22Rv1 (cell line): ENCODE measurements around the gene ARID1B.

Source experiments
- H3K27ac ChIP-seq: fragments of 450-650 bp; 2 replicates; pipeline ENCODE4 v1.5.1; 2017
- ZFX ChIP-seq: fragments of 450-650 bp; IDR thresholded peaks from 2 replicates; pipeline ENCODE4 v1.6.1; 2017; ENCODE audit warnings: antibody characterized with exemption, borderline replicate concordance
- TF ChIP-seq, protein P1 (sequence below): fragments of 450-650 bp; IDR thresholded peaks from 2 replicates; pipeline ENCODE4 v1.5.1; 2017; ENCODE audit warnings: mild to moderate bottlenecking

The ARID1B gene

DNA sequence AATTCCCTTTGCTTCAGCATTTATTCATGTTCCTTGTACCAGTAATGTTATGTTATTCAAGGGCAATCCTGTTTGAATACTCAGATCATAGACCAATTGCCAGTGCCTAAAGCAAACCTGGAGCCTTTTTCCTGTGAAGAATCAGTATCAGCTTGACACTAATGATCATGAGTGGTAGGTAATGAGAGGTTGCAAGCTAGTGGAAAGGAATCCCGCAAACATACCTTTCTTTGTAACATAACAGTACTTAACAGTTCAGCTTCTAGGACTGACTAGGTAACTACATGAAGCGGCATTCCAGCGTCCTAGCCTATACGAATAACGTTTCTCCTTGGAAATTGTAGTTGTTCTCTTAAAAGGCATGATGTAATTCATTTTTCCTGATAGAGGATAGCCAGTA is 292.4 kb downstream of the ARID1B start:
- TF ChIP-seq, protein P1, sequence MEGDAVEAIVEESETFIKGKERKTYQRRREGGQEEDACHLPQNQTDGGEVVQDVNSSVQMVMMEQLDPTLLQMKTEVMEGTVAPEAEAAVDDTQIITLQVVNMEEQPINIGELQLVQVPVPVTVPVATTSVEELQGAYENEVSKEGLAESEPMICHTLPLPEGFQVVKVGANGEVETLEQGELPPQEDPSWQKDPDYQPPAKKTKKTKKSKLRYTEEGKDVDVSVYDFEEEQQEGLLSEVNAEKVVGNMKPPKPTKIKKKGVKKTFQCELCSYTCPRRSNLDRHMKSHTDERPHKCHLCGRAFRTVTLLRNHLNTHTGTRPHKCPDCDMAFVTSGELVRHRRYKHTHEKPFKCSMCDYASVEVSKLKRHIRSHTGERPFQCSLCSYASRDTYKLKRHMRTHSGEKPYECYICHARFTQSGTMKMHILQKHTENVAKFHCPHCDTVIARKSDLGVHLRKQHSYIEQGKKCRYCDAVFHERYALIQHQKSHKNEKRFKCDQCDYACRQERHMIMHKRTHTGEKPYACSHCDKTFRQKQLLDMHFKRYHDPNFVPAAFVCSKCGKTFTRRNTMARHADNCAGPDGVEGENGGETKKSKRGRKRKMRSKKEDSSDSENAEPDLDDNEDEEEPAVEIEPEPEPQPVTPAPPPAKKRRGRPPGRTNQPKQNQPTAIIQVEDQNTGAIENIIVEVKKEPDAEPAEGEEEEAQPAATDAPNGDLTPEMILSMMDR, result no peak
- no peak for TF ChIP-seq ZFX

DNA sequence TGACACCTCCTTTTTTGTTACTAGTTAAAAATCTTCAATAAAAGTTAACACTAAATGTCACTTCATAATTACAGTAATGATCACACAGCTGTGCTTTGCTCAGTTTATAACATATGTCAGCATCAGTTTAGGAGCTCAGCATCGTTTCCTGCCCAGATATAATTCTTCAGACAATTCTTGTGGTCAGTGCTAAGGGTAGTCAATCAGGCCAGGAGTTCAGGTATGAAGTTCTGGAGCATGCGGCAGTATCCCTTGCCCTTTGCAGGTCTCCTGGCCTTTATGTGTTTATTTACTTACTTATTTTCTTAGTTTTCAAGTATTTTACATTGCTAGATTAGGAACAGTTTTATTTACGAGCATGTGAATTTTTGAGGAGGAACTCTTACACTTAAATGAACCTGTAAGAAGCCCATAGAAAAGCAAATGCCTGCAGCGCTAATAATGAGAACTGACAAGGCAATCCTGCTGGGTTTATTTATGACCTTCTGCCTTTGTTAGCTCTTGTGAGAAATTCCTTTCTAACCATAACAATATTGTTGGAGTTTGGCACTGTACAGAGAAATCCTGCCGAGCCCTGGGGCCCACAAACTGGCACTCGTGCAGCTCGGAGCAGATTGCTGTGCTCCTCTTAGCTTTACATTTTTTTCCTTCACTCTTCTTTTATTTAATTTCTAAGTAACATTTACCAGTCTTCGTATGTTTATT is 293.4 kb downstream of the ARID1B start:
- TF ChIP-seq ZFX, result no peak
- TF ChIP-seq, protein P1, result no peak
- no peak overlapping the region for H3K27ac ChIP-seq

More for the DNA sequence above, 292.4 kb downstream of the ARID1B start:
- no peak overlapping the region for H3K27ac ChIP-seq

DNA sequence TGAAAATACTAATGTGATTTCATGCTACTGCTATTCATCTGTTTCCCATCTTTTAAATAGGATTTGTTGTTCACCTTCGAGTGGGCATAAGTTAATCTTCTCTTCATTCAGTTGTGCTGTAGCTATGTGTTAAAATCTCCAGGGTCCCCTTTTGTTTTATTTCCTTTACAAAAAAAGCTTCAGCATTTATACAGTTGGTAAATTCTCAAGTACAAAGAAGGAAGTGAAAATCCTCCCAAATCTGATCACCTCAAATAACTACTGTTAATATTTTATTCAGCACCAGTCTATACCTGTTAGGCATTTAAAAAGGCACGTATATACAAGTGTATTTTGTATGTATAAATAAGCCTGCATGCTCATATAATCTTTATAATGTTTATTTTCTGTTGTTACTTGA is 294.9 kb downstream of the ARID1B start:
- TF ChIP-seq, protein P1, result no peak
- no peak for TF ChIP-seq ZFX
- H3K27ac ChIP-seq, result no peak overlapping the region

DNA sequence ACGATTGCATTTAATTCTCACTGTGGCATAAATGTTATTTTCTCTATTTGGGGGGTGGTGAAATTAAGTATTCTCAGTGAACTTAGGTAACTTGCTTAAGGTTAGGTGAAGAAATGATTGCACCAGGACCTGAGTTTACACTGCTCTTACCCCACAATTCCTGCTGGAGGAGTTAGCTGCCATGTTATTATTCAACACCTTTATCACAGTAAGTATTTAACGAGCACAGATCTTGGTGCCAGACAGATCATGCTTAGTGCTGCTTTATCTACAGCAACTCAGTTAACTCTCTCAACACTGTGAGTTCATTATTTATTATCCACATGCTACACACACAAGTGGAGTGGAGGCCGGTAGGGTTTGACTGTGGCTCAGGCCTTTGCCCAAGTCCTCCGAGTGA is 296.4 kb downstream of the ARID1B start:
- H3K27ac ChIP-seq, result no peak overlapping the region
- TF ChIP-seq ZFX, result no peak
- TF ChIP-seq, protein P1, result no peak

DNA sequence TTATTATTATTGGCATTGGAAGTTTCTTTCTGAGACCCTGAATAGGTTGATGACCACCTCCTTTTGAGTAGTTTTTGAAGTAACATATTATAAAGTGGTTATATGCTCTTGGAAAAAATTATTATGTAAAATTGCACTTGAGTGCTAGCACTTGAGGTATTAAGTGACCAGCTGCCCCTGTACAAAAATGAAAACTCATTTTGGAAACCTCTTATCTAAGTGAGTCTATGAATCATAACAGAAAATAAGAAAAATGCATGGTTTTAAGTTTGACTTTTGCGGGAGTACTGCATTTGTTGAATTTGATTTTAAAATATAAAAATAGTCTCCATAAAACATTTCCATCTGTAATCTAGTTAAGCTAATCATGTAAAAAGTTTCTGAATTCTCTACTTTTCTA is 297.8 kb downstream of the ARID1B start:
- TF ChIP-seq, protein P1, result no peak
- no peak for TF ChIP-seq ZFX
- no peak overlapping the region for H3K27ac ChIP-seq

DNA sequence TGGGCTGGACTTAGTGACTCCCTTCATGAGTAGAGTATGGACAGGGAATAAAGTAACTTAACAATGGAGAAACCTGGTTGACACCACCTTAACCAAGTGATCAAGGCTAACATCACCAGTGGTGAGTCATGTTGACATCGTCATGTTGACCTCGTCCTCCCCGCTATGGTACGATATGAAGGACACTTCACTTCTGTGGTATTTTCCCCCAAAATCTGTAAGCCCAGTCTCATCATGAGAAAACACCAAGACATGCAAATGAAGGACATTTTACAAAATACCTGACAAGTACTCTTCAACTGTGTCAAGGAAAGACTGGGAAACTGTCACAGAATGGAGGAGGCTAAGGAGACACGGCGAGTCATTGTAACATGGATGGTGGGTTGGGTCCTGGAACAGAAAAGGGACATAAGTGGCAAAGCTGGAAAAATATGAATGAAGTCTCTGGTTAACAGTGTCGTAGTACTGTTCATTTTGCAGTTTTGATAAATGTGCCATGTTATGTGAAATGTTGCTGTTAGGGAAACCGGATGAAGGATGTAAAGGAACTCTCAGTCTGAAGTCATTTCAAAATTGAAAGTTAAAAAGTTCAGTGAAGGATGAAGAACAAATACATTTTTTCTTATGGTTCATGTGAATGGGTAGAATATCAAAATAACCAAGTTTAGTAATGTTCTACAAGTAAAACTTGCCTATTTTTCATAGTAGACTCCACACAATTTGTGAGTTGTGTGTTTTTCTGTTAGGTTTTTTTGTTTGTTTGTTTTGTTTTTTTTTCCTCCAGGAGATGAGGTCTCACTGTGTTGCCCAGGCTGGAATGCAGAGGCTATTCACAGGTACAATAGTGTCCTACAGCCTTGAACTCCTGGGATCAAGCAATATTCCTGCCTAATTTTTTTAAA is 298.6 kb downstream of the ARID1B start:
- TF ChIP-seq ZFX, result no peak
- TF ChIP-seq, protein P1, result no peak
- no peak overlapping the region for H3K27ac ChIP-seq

DNA sequence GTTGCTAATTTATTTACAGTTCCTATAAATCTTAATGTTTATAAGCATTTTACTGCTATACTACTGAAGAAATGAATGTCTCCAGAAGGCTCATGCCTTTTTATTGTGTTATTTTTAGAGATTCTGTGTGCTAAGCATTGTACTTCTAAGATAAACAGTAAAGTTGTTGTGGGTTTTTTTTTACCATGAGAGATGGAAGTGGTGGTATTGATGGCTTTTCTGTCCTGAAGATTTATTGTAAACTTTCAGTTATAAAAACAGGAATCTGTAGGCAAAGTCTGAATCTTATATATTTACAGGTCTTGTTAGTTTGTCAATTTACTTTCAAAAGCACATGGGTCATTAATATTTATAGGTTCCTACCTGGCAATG is 299.3 kb downstream of the ARID1B start:
- H3K27ac ChIP-seq, result no peak overlapping the region

More for the DNA sequence above, 299.3 kb downstream of the ARID1B start:
- TF ChIP-seq, protein P1, result no peak
- no peak for TF ChIP-seq ZFX
